Breast epithelium (tissue), 4 donors: ENCODE measurements around the gene TESK2. TPM values are rescaled to one million over a fixed set of nuclear protein-coding genes. Genes with fewer than 3 reads are reported as not detected.
A peak's percentile ranks its signal among the peaks of the same experiment; 100 is the strongest.

ENCODE experiments used
- DNase-seq, 2 donors: peaks; one replicate each; pipeline ENCODE4 v3.0.0-alpha.2; 2019; ENCODE audit warnings: low spot score in 2 of 2
- H3K27ac ChIP-seq, 2 donors: fragments of 200-600 bp; sonication (generic) in 1 of 2; one replicate each; pipeline ENCODE4 v1.5.1; 2016 to 2019; ENCODE audit warnings: mild to moderate bottlenecking in 1 of 2
- H3K27me3 ChIP-seq, 2 donors: fragments of 200-600 bp; sonication (generic) in 1 of 2; one replicate each; pipeline versions ENCODE4 v1.5.1 to v1.6.0; 2017 to 2019; ENCODE audit warnings: control low read depth in 1 of 2, mild to moderate bottlenecking in 1 of 2
- H3K36me3 ChIP-seq: fragments of 200-600 bp; one replicate; pipeline ENCODE4 v1.5.1; 2019
- H3K4me1 ChIP-seq, 2 donors: fragments of 200-600 bp; sonication (generic); one replicate each; pipeline ENCODE4 v1.5.1; 2016 to 2019; ENCODE audit warnings: control low read depth in 1 of 2
- H3K4me3 ChIP-seq, 3 donors: fragments of 200-600 bp; sonication (generic); 1 replicate in 2 of 3; 2 replicates in 1 of 3; pipeline ENCODE4 v1.5.1; 2016 to 2019; ENCODE audit warnings: mild to moderate bottlenecking in 3 of 3, moderate library complexity in 2 of 3
- H3K9me3 ChIP-seq, 2 donors: fragments of 200-600 bp; sonication (generic) in 1 of 2; one replicate each; pipeline ENCODE4 v1.5.1; 2016 to 2019; ENCODE audit warnings: control low read depth in 1 of 2
- CTCF ChIP-seq, 3 donors: fragments of 450-650 bp; IDR thresholded peaks; one replicate each; pipeline ENCODE4 v1.5.1; 2016 to 2017; ENCODE audit warnings: antibody characterized with exemption in 3 of 3, mild to moderate bottlenecking in 3 of 3, moderate library complexity in 3 of 3
- POLR2A ChIP-seq: fragments of 450-650 bp; IDR thresholded peaks from one replicate; pipeline ENCODE4 v1.6.1; 2016; ENCODE audit warnings: antibody characterized with exemption, mild to moderate bottlenecking, moderate library complexity
- POLR2AphosphoS5 ChIP-seq, 3 donors: sonication (generic); formaldehyde crosslinking; IDR thresholded peaks; one replicate each; pipeline ENCODE4 v1.6.1; 2017; ENCODE audit warnings: antibody characterized with exemption in 3 of 3
- intact Hi-C: fragments of 100-400 bp; cut with DNase I; formaldehyde crosslinking; loops from one replicate; pipeline ENCODE4 v1.15.1; 2023; ENCODE audit warnings: low total_unique reads
- total RNA-seq, 3 donors: library from RNA; depleted of rRNA; stranded (reverse); fragments of >200 nt; gene quantifications; one replicate each; pipeline ENCODE4 v1.1.0, GENCODE V29; 2016

TESK2 gene
- total RNA-seq, 3 donors from 2014 or later: 6.2 to 19.2 (median 11.1) TPM

DNA sequence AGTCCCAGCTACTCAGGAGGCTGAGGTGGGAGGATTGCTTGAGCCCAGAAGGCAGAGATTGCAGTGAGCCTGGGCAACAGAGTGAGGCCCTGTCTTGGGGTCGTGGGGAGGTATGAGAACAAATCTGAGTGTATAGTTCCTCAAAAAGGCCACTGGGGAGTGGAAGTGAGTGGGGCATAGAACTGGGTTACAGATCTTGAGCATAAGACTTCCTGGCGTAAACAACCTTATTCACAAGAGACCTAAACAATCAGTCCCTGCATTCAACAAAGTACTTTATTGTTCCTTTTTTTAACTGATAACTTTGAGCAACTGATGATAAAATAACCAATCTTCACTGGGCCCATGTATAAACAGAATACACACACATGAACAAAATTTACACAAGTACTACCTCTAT, 78.1 kb downstream of the TESK2 start:
- TF ChIP-seq POLR2A (no peak), CTCF (IDR thresholded peaks at IDR 0.05) (no peak), POLR2AphosphoS5 (IDR thresholded peaks at IDR 0.05) (no peak)
- Histone ChIP-seq H3K36me3 (no peaks in the 10 kb centered on the region), H3K27ac (peak overlapping the region in 1 of 2 donors; percentile 42), H3K4me3 (no peak overlapping the region), H3K27me3 (no peaks in the 10 kb centered on the region), H3K4me1 (no peaks in the 10 kb centered on the region), H3K9me3 (no peaks in the 10 kb centered on the region)
- DNase-seq: no peak
- intact Hi-C loops: no loop called here

GRCh38 chr1:45411510-45411899, 79.5 kb downstream of the TESK2 start:
- Histone ChIP-seq H3K4me1 (no peaks in the 10 kb centered on the region), H3K27me3 (no peaks in the 10 kb centered on the region), H3K4me3 (no peak overlapping the region), H3K27ac (peak overlapping the region in 1 of 2 donors; percentile 13), H3K36me3 (no peaks in the 10 kb centered on the region), H3K9me3 (no peaks in the 10 kb centered on the region)
- TF ChIP-seq POLR2AphosphoS5 (IDR thresholded peaks at IDR 0.05) (no peak), CTCF (IDR thresholded peaks at IDR 0.05) (no peak), POLR2A (no peak)
- intact Hi-C loops: no loop called here
- DNase-seq: no peak

- Histone ChIP-seq H3K36me3 (no peaks in the 10 kb centered on the region), H3K4me3 (no peak overlapping the region), H3K4me1 (no peaks in the 10 kb centered on the region), H3K27ac (peak overlapping the region in 1 of 2 donors; percentile 13), H3K9me3 (no peaks in the 10 kb centered on the region), H3K27me3 (no peaks in the 10 kb centered on the region)
- TF ChIP-seq CTCF (IDR thresholded peaks at IDR 0.05) (no peak), POLR2AphosphoS5 (IDR thresholded peaks at IDR 0.05) (no peak), POLR2A (no peak)
- intact Hi-C loops: no loop called here
- no peak for DNase-seq
Measured at GRCh38 chr1:45410850-45411509, 80.0 kb downstream of the TESK2 start.

GRCh38 chr1:45409276-45409675, 81.7 kb downstream of the TESK2 start:
- no peaks in the 10 kb centered on the region for H3K36me3 ChIP-seq
- intact Hi-C loops: no loop called here
- TF ChIP-seq POLR2AphosphoS5 (IDR thresholded peaks at IDR 0.05) (no peak), POLR2A (no peak), CTCF (IDR thresholded peaks at IDR 0.05) (no peak)
- no peak overlapping the region for H3K4me3 ChIP-seq
- H3K27me3 ChIP-seq: no peaks in the 10 kb centered on the region
- H3K9me3 ChIP-seq: no peaks in the 10 kb centered on the region
- DNase-seq: no peak
- H3K4me1 ChIP-seq: no peaks in the 10 kb centered on the region
- no peak overlapping the region for H3K27ac ChIP-seq

DNA sequence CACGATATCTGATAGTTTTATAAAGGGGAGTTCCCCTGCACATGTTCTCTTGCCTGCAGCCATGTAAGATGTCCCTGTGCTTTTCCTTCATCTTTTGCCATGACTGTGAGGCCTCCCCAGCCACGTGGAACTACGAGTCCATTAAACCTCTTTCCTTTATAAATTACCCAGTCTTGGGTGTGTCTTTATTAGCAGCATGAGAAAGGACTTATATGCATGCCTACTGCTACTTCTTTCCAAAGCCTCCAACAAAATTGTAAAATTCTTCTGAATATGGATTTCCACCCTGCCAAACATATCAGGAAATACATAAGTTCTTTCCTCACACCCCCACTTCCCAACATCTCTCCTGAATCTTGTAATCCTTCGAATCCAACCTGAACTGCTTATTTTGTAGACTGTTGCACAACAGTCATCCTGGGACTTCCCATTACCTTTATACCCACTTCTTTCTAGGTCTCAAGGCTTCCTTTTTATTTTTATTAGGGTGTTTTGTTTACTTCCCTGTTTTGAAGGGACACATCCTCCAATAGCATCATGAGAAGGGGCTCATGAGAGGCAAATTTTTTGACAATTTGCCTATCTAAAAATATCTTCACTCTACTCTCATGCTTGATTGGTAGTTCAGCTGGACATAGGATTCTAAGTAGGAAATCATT, 83.2 kb downstream of the TESK2 start:
- DNase-seq: no peak
- intact Hi-C loops: no loop called here
- Histone ChIP-seq H3K27ac (no peak overlapping the region), H3K9me3 (no peaks in the 10 kb centered on the region), H3K27me3 (no peaks in the 10 kb centered on the region), H3K4me1 (no peaks in the 10 kb centered on the region), H3K4me3 (no peak overlapping the region), H3K36me3 (no peaks in the 10 kb centered on the region)
- TF ChIP-seq CTCF (IDR thresholded peaks at IDR 0.05) (no peak), POLR2A (no peak), POLR2AphosphoS5 (IDR thresholded peaks at IDR 0.05) (no peak)
